BE2C (cell line): ENCODE results near the gene ATXN7L1.

ENCODE experiments used
- DNase-seq: peaks from one replicate; pipeline ENCODE4 v3.0.0-alpha.2; 2020
- H3K27me3 ChIP-seq: fragments of 250-450 bp; sonication (Bioruptor Pico); 2 replicates; pipeline ENCODE4 v1.5.1; 2020; ENCODE audit warnings: mild to moderate bottlenecking
- H3K36me3 ChIP-seq: fragments of 250-450 bp; sonication (Bioruptor Pico); 2 replicates; pipeline ENCODE4 v1.5.1; 2020; ENCODE audit warnings: mild to moderate bottlenecking
- H3K4me1 ChIP-seq: fragments of 250-450 bp; sonication (Bioruptor Pico); 2 replicates; pipeline ENCODE4 v1.5.1; 2020
- H3K4me3 ChIP-seq: 2 replicates; pipeline ENCODE4 v1.5.1; 2011; ENCODE audit warnings: low read depth, low read length
- H3K9me3 ChIP-seq: fragments of 250-450 bp; sonication (Bioruptor Pico); 2 replicates; pipeline ENCODE4 v1.5.1; 2020
- CTCF ChIP-seq: IDR thresholded peaks from 2 replicates; pipeline ENCODE4 v1.5.1; 2012; ENCODE audit warnings: mild to moderate bottlenecking, low read depth, low read length

Gene ATXN7L1

GRCh38 chr7:105565190-105565589 is 311.2 kb downstream of the ATXN7L1 start:
- TF ChIP-seq CTCF: no peak
- DNase-seq: no peak
- no peaks in the 10 kb centered on the region for H3K4me1 ChIP-seq
- H3K9me3 ChIP-seq: no peaks in the 10 kb centered on the region
- peaks cover 52% of the 10 kb centered on the region for H3K36me3 ChIP-seq
- H3K27me3 ChIP-seq: no peaks in the 10 kb centered on the region
- H3K4me3 ChIP-seq: no peak overlapping the region

- no peaks in the 10 kb centered on the region for H3K9me3 ChIP-seq
- H3K4me3 ChIP-seq: no peak overlapping the region
- no peak for TF ChIP-seq CTCF
- H3K27me3 ChIP-seq: no peaks in the 10 kb centered on the region
- H3K36me3 ChIP-seq: peaks cover 61% of the 10 kb centered on the region
- H3K4me1 ChIP-seq: no peaks in the 10 kb centered on the region
- DNase-seq: no peak
Observed at GRCh38 chr7:105559926-105560325, 316.5 kb downstream of the ATXN7L1 start.
